ENCODE results near the gene SLC25A44.

The SLC25A44 gene, protein sequence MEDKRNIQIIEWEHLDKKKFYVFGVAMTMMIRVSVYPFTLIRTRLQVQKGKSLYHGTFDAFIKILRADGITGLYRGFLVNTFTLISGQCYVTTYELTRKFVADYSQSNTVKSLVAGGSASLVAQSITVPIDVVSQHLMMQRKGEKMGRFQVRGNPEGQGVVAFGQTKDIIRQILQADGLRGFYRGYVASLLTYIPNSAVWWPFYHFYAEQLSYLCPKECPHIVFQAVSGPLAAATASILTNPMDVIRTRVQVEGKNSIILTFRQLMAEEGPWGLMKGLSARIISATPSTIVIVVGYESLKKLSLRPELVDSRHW

DNA sequence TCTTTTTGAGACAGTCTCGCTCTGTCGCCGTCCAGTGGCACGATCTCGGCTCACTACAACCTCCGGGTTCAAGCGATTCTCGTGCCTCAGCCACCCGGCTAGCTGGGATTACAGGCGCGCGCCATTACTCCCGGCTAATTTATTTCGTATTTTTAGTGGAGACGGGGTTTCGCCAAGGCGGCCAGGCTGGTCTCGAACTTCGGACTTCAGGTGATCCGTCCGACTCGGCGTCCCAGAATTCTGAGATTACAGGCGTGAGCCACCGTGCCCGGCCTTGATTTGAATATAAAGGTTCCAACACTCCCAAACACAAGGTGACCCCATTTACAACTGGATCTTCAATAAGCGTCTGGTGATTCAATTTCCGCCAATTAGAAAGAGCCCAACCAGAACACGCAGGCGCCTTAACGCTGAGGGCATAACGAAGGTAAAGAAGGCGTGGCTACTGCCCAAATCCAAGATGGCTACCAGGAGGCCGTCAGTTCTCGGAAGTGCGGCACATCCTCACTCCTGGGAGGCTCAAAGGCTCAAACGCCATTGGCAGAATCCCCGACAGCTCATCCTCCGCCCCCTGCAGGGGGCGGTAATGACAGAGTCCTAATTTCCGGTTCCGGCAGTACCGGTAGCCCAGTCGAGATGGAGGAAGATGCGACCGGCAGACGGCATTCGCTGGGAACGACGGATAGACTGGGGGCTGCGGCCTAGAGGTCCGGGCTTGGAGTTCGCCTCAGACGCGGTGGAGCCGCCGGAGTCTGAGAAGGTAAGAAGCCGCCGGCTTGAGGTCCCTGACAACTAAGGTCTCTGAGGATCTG is at the start of gene SLC25A44:
Gene SLC25A44, plus strand, starts transcription at position 617 of the 812 bp plus-strand sequence. CDS start 5,744 bp downstream, outside the sequence.
- DNase-seq = peak; percentile 99

DNA sequence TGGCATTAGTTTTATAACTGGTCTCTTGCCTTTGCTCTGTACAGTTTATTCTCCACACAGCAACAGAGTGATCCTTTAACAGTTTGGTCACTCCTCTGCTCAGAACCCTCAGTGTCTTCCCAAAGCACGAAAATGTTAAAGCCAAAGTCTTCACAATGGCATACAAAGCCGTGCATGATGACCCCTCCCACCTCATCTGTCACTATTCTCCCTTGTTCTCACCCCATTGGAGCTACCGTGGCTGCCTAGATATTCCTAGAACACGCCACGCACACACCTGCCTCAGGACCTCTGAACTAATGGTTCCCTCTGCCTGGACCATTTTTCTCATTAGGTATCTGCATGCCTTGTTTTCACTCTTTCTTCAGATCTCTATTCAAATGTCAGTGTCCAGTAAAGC is 49.2 kb upstream of the SLC25A44 start:
- no peak for DNase-seq

DNA sequence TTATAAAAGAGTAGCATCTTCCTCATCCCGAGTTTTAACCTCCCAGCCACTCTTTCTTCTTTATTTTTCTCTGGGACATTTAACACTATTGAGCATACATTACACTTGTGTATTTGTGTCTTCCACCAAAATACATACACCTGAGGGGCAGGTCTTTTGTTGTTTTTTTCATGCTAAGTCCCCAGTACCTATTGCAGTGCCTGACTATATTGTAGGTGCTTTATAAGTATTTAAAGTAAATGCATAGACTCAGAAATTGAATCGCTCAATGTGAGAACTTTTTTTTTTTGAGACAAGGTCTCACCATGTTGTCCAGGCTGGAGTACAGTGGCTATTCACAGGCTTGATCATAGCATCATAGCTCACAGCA is 48.3 kb upstream of the SLC25A44 start:
- DNase-seq = no peak

DNA sequence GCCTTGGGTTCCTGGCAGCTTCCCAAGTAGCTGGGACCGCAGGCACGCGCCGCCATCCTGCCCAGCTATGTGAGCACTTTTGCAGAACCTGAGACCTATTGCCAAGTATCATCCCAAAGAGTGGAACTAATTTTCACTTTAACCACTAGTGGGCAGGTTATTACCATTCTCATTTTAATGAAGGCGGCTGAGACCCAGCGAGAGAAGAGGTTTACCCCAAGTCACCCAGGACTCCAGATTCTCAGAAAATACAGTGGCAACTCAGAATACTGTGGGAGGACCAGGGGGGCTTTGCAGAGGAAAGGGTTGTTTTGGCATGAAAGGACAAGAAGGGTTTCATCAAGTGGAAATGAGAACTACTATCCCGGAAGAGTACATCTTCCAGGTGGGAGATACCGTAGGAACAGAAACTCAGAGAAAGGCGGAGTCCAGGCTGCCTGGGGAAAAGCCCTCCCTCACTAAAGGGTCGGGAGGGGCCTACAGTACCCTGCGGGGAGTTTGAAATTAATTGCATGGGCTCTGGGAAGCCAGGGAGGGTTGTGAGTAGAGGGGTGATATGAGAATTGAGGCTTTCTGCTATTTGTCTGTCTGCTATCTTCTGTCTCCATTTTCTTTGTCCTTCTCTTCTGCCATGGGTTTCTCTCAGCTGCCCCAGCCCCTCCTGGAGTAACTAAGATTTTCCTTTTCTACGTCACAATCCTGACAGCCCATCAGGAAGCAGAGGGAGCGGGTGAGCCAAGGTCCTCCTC is 47.7 kb upstream of the SLC25A44 start:
- DNase-seq = peak; percentile 76

DNA sequence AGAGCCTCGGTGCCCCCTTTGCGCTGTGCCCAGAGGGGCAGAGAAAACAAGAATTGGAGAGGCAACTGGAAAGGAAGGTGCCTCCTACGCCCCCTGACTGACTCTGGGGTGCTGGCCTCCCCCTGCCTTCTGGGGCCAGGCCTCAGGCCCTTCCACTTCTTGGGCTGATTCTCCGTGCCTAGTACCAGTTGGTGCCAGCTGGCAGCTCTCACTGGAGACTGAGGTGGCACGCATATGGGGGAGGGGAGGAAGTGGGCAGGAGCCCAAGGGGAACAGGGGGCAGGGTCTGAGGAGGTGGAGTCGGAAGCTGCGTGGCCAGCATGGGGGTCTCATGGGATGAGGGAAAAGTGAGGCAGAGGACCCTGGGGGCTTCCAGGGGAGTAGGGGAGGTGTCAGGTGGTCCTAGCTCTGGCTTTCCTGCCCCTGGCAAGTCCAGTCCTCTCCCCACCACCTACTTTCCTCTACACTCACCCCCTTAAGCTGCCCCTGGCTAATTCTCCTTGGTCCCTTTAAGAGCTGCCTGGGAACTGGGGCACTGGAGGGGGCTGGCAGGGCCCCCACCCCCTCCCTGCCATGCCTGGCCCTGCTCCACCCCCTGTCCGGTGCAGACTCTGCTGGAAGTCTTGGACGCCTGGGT is 47.0 kb upstream of the SLC25A44 start:
- DNase-seq = no peak

DNA sequence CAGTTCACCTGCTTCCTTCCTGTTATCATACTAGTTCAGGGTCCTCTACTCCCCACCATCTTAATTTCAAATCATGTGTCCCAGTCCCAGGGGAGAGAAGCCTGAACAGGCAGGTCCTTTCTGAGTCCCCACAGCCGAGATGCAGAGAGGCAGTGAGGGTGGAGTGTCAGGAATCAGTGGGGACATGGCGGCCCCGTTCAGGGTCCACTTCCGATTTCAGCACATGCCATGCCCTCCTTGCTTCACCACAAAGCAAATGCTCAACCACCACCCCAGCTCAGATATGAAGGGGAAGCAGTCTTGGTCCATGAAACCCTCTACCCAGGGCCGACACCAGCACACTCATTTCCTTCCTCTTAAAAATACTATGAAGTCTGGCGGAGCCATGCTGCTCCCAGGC is 45.7 kb upstream of the SLC25A44 start:
- DNase-seq = peak; percentile 83

DNA sequence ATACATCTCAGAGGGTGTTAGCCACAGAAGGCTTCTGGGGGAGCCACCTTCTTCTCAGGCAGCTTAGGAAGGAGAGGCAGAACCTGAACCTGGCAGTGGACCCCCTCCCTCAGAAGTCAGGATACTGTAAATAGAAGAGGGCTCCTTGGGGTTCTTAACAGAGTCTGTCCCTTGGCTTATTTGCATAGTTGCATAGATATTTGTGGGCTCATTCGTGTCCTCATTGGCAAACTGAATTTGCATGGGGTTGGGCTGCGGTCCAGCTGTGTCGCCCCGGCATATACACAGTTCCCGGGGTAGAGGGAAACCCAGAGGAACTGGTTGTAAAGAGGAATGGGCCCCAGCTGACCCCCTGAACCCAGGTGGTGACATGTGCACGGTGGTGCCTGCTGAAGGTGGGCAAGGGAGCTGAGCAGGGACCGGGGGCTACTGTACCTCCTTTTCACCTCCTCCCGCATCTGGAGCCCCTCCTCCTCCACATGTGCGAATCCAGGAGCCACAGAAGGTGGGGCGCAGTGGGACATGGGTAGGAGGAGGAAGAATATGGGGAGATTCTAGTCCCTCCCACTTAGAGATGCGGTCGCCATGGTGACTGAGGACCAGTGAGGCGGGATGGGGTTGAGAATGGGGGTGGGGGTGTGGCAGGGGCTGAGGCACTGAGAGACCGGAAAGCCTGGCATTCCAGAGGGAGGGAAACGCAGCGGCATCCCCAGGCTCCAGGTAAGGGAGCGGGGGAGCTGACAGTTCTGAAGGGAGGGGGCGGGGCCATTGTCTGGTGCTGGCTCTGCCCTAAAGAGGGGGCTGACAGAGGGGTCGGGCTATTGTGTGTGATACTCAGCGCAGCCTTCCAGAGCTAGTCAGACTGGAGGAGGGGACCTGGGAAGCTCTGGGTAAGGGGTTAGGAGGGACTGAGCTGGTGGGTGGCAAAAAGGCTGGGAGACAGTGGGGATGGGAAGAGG is 44.3 kb upstream of the SLC25A44 start:
- DNase-seq = no peak

DNA sequence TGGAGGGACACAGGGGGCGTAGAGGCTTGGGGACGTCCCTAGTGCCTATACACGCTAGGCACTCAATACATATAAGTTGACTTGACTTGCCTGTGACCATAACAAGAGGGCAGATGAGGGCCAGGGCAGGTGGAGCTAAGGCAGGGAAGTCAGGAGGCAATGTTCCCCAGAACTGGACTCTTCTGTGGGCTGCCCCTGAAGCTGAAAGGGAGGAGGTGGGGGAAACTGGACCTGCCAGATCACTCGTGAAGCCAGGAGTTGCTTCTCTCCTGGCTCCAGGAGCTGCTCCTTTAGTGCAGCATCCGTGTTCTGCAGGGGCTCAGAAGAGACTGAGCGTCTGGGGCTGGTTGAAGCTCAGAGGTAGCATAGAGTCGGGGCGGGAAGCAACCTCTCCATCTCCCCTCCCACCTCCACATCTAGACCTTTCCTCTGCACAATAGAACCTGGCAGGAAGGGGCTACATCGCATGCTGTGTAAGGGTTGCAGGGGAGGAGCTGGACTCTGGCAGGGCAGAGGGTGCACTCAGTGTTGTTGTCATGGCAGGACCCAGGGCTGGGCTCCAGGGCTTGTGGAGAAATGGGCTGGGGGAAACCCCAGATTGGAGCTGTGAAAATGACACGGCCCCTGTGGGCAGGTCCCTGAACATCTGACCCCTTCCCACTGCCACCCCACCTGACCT is 43.4 kb upstream of the SLC25A44 start:
- DNase-seq = peak; percentile 77

DNA sequence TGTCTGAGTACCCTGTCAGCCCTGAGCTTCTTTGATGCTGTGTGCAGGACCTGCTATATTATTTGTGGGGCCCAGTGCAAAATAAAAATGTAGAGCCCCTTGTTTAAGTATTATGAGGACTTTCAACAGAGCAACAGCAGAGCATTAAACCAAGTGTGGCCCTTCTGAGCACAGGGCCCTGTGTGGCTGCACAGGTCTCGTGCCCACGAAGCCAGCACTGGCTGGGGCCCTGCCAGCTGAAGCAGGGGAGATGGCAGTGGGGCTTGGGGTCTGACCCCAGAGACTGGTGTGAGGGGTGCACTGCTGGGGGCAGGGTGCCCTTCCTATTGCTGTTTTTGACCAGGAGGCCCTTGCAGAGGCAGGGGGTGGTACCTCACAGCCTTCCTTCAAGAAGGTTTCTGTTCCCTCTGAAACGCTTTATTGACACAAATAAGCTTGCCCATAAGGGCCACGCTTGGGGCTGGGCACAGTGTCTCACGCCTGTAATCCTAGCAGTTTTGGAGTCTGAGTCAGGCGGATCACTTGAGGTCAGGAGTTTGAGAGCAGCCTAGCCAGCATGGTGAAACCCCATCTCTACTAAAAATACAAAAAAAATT is 42.7 kb upstream of the SLC25A44 start:
- DNase-seq = peak; percentile 96

DNA sequence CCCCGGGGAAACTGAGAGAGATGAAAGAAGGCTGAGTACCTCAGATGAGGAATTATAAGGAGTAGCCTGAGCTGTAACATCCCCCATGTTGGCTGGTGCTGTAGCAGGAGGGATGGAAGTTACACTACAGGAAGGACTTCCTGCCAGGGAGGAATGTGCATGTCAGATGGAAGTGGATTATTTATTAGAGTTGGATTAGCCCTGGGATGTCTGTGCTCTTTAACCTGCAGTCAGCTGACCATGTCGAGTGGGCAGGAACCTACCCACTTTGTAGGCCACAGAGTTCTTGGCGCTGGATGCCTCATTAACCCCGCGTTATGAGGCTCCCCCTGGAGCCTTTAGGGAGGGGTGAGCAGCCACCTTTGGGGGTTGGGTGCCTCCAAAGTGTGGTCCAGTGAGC is 41.3 kb upstream of the SLC25A44 start:
- no peak for DNase-seq

DNA sequence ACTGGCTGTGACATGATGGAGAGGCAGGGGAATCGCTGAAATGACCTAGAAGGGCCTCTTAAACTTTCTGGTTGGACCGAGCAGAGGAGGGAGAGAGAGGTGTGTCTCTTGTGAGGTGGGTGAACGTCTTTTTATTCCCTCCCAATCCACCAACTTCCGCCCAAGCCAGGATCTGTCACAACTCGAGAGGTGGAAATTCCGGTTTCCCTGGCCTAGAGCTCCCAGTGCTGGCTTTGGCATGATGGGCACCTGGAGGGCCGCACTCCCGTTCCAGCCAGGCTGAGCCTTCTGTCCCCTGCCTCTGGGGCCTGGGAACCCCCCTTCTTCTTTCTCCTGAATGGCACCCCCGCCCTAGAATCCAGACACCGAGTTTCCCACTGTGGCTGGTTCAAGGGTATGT is 40.5 kb upstream of the SLC25A44 start, which contains the start of gene SEMA4A:
Gene SEMA4A, plus strand, starts transcription at position 224 of the 400 bp plus-strand sequence. CDS start 994 bp downstream, outside the sequence.
- no peak for DNase-seq

DNA sequence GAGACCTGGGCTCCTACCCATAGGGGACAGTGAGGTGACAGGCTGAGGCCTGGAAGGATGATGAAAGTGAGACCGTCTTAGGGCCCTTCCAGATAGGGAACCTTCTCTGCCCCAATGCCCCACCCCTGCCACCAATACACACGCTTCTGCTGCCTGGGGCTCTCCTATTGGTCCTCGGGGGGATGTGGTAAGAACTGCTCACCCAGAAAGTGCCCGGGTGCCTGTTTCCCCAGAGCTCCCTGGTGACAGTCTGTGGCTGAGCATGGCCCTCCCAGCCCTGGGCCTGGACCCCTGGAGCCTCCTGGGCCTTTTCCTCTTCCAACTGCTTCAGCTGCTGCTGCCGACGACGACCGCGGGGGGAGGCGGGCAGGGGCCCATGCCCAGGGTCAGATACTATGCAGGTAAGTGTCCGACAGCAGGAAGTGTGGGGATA is 39.6 kb upstream of the SLC25A44 start:
- DNase-seq = peak; percentile 96

DNA sequence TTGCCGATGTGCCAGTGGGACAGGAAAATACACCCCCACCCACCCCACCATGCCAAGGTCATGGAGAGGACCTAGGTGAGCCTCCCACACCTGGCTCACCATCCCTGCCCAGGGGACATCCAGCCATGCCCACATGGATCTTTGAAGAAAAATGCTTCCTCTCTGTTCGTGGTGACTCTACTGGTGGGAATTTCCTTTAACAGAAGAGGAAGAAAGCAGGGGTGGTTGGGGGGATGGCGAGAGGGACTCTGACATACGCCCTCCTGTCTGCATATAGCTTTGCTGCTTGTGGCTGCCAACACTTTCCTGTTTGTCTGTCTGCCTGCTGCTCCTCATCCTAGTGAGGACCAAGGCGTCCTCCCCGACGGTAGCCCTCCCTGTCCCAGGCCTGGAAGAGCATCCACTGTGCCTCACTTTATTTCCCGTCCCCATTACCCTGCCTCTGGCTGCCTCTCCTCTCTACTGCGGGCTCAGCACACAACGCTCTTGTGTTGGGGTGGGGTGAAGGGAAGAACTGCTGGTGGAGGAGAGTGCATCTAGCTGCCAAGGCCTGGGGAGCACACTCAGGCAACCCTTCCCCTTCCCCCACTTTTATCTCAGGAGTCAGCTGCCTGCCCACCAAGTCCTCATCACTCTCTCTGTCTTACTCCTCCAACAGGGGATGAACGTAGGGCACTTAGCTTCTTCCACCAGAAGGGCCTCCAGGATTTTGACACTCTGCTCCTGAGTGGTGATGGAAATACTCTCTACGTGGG is 38.0 kb upstream of the SLC25A44 start:
- peak; percentile 61 for DNase-seq

DNA sequence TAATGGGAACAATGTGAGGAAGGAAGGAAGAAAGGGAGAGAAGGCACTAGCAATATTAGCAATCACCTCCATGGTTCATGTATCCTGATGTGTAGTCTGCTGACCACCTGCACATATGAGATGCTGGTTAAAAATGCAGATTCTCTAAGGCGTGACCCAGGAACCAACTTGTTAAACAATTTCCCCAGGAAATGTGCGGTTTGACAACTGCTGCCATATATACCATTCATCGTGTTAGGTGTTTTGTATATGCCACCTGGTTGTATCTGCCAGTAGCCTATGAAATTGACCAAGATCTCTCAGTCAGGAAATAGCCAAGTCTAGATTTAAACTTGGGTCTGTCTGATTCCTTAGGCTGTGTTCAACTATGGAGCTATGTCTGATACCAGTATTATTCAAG is 36.4 kb upstream of the SLC25A44 start:
- no peak for DNase-seq

DNA sequence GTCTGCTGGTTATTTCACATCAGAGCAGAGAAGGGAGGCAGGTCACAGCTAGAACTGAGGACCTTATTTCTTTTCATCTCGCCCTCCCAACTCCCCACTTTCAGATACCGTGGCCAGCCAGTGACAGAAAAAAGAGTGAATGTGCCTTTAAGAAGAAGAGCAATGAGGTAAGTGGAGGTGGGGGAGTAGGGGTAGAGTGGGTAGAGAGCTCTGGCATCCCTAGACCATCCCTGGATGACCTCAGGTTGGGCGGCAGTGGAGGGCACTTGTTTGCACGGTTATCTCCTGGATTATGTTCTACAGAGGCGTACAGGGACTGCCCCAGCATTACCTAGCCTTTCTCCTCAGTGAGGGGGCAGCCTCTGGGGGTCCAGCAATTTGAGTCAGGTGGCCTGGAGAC is 35.9 kb upstream of the SLC25A44 start:
- no peak for DNase-seq

DNA sequence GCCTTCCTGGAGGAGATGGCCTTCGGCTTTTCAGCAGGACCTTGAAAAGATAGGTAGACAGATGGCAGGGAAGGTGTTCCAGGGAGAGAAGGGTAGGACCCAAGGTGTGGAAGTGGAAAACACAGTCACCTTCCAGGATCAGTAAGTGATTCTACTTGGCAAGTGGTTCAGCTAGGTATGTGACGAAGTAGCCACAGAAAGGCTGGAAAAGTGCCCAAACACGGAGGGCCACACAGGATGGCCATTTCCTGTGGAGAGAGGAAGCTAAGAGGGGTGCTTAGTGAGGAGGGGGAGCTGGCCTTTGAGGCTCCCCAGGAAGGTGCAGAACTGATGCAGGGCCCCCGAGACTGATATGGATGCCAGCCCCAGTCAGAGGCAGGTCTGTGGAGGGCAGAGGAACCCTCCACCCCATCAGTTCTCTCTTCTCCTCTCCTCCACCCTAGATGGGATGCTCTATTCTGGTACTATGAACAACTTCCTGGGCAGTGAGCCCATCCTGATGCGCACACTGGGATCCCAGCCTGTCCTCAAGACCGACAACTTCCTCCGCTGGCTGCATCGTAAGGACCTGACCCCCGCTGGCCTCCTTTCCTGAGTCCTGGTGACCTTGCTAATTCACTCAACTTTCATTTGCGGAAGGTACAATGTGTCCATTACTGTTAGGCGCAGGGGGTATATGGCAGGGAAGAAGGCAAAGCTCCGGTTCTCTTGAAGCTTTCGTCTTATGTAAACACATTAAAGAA is 33.7 kb upstream of the SLC25A44 start:
- no peak for DNase-seq

DNA sequence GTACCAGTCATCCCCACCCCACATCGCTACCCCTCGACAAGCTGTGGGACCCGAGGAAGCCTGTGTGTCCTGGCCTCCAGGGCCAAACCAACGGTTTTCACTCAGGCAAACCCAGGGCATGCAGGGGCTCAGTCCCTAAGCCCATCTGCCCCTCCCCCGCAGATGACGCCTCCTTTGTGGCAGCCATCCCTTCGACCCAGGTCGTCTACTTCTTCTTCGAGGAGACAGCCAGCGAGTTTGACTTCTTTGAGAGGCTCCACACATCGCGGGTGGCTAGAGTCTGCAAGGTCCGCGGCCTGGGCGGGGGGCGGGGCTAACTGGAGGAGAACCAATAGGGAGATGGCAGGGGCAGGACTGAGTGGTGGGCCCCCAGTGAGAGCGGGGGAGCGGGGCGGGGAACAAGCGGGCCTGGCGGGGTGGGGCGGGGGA is 33.1 kb upstream of the SLC25A44 start:
- peak; percentile 51 for DNase-seq

DNA sequence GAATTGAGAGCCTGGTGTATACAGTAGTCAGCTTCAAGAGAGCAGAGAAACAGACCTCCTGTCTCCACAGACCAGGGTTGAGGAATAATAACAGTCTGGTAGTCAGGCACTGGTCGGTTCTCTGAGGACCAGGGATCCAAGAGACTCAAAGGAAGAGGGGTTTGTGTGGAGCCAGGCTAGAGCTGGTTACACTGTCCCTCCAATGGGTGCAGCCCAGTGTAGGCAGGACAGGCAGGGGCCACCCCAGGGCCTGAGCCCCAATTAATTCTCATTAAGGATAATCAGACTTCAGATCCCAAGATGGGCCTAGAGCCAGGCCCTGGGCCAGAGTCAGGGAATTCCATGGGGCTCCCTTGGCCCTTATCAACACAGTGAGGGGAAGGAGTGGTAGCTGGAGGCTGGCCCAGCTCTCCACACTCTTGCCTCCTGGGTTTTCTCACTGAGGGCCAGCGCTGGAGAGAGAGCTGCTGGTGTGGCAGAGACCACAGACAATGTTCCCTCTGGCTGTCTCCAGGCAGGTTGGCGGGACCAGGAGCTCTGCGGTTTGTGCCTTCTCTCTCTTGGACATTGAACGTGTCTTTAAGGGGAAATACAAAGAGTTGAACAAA is 31.4 kb upstream of the SLC25A44 start:
- no peak for DNase-seq

DNA sequence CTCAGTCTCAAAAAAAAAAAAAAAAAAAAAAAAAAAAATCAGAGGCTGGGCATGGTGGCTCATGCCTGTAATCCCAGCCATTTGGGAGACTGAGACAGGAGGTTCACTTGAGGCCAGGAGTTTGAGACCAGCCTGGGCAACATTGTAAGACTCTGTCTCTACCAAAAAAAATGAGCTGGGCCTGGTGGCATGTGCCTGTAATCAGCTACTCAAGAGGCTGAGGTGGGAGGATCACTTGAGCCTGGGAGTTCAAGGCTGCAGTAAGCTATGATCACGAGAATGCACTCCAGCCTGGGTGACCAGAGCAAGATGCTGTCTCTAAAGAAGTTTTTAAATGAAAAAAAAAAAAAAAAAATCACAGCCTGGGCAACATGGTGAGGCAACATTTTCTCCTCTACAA is 30.2 kb upstream of the SLC25A44 start:
- no peak for DNase-seq
